MM.1S (cell line): ENCODE measurements around the gene ADTRP.

Source experiments
- EZH2 ChIP-seq: fragments of 300-600 bp; sonication (generic); optimal IDR thresholded peaks from 2 replicates; pipeline ENCODE3; 2017; ENCODE audit warnings: low read depth, mild to moderate bottlenecking, antibody characterized with exemption, low read length, mixed read lengths
- TF ChIP-seq, protein P1 (sequence below): fragments of 300-600 bp; sonication (generic); IDR thresholded peaks from 2 replicates; pipeline ENCODE4 v1.5.1; 2016; ENCODE audit warnings: antibody characterized with exemption, low read length, mixed read lengths

DNA sequence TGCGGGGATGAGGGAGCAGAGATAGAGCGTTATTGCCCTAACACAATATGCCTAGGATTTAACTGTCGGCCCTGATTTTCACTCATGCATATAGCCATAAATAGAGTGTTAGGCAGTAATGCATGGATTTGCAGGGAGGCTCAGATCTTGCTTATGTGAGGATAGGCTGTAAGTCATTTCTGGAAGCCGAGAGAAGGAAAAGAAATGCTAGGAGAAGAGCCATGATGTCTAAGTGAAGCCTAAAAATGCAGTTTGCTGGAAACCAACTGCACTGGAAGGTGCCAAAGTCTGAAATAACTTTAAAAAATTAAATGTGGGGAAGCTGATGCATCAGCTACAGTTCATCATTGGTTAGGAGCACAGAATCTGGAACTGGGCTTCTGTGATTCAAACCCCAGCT lies 54.3 kb downstream of the ADTRP start:
- TF ChIP-seq, protein P1, sequence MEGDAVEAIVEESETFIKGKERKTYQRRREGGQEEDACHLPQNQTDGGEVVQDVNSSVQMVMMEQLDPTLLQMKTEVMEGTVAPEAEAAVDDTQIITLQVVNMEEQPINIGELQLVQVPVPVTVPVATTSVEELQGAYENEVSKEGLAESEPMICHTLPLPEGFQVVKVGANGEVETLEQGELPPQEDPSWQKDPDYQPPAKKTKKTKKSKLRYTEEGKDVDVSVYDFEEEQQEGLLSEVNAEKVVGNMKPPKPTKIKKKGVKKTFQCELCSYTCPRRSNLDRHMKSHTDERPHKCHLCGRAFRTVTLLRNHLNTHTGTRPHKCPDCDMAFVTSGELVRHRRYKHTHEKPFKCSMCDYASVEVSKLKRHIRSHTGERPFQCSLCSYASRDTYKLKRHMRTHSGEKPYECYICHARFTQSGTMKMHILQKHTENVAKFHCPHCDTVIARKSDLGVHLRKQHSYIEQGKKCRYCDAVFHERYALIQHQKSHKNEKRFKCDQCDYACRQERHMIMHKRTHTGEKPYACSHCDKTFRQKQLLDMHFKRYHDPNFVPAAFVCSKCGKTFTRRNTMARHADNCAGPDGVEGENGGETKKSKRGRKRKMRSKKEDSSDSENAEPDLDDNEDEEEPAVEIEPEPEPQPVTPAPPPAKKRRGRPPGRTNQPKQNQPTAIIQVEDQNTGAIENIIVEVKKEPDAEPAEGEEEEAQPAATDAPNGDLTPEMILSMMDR = no peak
- no peak for TF ChIP-seq EZH2
